GM12874 (cell line): ENCODE data around the gene INPP4B.

Experiments
- TF ChIP-seq, protein P1 (sequence below): IDR thresholded peaks from 2 replicates; pipeline ENCODE4 v1.5.1; 2011; ENCODE audit warnings: low read depth, mild to moderate bottlenecking, control low read depth, low read length, moderate library complexity; ENCODE audit not compliant: insufficient read depth

INPP4B gene

DNA sequence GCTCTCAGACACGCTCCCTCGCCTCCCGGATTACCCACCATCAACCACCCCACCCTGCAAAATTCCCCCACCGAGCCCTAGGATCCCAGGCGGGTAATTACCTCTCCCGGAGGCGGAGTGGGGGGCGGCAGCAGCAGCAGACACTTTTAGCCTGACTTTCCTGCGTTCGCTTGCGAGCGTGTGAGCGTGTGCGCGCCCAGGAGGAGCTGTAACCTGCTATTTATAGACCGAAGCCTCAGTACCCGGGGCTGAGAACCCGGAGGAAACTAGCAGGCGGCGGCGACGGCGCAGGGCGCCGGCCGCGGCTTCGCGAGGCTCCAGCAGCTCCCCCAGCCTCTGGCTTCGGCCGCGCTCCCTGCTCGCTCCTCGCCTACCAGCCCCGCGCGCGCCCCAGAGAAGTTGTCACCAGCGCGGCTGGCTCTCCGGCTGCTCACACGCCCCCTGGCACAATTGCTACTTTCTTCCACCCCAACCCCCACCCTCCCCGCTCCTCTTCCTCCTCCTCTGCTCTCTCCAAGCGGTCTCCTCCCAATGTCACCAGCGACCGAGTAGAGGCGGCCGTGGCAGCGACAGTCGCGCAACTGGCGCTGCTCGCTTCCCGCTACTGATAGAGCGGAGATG, at the start of gene INPP4B:
TSS of gene INPP4B (minus strand) at position 194 of the 621 bp plus-strand sequence.
- TF ChIP-seq, protein P1, sequence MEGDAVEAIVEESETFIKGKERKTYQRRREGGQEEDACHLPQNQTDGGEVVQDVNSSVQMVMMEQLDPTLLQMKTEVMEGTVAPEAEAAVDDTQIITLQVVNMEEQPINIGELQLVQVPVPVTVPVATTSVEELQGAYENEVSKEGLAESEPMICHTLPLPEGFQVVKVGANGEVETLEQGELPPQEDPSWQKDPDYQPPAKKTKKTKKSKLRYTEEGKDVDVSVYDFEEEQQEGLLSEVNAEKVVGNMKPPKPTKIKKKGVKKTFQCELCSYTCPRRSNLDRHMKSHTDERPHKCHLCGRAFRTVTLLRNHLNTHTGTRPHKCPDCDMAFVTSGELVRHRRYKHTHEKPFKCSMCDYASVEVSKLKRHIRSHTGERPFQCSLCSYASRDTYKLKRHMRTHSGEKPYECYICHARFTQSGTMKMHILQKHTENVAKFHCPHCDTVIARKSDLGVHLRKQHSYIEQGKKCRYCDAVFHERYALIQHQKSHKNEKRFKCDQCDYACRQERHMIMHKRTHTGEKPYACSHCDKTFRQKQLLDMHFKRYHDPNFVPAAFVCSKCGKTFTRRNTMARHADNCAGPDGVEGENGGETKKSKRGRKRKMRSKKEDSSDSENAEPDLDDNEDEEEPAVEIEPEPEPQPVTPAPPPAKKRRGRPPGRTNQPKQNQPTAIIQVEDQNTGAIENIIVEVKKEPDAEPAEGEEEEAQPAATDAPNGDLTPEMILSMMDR, result no peak

DNA sequence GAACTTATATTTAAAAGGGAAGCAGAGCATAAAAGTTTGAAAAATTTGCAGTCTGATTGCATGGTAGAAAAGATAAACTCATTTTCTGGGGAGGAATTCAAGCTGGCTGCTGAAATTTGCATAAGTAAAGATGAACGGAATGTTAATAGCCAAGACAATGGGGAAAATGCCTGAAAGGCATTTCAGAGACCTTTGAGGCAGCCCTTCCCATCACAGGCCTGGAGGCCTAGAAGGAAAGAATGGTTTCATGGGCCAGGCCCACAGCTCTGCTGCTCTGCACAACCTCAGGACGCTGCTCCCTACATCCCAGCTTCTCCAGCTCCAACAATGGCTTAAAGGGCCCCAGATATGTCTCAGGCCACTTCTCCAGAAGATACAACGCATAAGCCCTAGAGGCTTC, 46.9 kb upstream of the INPP4B start:
- TF ChIP-seq, protein P1, result no peak

DNA sequence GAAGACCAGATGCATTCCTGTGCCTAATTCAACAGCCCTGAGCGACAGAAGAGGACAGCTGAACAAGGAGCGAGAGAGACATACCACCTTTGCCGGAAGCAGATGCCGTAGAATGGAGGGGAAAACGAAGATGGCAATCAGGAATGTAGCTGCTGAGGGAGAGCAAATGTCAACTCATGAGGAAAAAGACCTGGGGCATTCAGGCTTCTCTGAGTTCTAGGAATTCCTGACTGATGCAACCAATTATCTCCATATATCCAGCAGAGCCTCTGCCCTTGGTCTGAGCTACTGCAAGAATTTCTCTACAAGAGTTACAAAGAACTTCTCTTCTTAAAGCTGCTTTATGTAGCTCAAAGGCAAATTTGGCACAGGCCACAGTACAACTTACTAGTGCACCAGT, 40.5 kb upstream of the INPP4B start:
- TF ChIP-seq, protein P1, result no peak

DNA sequence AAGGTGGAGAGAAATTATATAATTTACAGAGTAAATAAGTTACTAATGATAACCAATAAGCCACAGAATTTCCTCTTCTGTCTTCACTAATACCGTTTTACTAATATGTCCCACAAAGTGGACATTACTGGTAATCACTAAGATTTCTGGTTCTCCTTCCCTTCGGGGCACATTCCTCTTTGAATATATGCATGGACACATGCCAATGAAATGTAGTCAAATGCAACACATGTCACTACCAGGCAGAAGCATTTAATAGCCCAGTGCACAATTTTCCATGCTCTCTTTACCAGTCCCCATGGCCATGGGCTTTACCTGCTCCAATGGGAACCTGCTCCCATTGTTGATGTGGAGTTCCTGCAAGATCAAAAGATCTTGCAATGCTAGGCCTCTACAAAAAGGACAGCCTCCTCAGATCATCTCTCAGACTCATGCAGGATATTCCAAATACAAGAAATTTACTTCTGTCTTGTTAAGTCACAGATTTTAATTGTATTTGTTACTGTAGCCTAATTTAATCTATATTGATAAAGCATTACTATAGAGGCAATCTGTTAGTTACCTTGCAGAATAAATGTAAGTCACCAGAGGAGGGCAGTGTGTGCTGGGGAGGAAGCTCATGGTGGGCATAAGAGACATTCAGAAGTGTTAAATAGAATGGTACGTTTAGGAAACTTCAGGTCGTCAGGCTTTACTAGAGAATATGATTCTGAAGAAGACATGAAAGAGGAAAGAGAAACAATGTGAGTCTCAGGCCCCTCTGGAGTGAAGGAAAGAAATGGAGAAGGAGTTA, 37.1 kb upstream of the INPP4B start:
- TF ChIP-seq, protein P1, result peak; percentile 29; the same call in 1 of the 2 replicates

DNA sequence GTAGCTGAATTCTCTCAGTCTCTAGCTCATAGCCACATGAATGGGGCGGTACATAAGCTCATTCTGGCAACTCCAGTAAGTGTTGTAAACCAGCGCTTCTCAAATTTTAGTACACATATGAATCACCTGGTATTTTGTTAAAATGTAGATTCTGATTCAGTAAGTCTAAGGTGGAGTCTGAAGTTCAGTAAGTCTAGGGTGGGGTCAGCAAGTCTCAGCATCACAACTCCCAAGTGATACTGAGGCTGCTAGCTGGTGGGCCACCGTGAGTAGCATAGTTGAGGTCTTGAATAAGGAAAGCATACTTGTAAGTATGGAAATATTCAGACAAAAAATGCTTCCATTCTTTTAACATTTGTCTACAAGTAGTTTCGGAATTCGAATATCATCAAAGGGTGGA, 36.1 kb upstream of the INPP4B start:
- TF ChIP-seq, protein P1, result no peak

DNA sequence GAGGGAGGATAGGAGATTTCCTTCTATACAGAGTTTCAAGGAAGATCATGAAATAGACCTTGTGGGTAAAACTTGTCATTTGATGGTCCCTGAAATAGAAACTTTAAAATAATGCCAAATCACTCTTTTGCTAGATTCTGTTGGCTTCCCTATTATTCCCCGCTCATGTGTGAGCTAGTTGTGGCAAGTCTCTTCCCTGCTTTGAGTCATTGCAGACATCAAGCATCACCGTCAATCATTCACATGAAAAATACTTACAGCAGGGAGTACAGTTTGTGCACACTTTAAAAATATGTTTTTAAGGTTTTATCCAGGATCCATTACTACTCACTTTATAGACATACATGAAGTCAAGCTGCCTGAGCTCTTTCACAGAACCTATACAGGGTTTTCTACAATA, 35.2 kb upstream of the INPP4B start:
- TF ChIP-seq, protein P1, result no peak

DNA sequence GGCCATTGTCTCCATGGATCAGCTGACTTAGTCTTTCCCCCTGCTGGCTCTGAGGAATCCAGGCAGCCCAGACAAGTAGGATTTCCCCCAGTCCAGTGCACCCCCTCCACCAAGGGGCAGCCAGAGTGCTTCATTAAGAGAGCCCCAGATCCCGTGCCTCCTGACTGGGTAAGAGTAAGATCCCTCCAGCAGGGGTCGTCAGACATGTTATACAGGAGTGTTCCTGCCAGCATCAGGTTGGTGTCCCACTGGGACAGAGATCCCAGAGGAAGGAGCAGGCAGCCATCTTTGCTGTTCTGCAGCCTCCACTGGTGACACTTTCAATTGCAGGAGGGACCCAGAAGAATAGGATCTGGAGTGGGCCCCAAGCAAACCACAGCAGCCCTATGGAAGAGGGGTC, 29.0 kb upstream of the INPP4B start:
- TF ChIP-seq, protein P1, result 0 out of 2 replicates have a peak, but pooled peaks have one; percentile 3
